Measurements from ENCODE around the gene BLTP2.

DNA sequence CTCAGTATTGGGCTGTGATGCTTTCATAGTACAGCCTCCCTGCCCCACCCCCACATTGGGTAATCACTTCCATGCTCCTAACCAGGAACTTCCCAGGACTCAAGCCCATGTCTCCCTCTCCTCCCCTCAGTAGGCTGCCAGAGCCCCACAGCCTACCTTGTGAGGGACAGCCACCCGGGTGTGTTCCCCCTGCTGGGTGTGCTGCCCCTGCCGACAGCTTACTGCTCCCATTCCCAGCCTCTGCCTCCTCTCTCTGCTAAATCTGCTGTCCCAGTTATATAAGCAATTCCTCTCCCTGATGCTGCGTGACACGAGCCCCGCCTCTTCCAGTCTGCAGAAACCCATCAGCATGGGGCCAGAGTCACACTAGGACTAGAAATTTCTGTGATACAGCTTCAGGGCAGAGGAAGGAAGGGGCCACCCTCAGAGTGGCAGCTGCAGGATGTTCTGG is 31.0 kb downstream of the BLTP2 start, which contains the start of gene RSKR:
- TF ChIP-seq GATA3 (IDR thresholded peaks at IDR 0.05; ENCODE audit: low read depth, low read length) (no peak), GATA2 (IDR thresholded peaks at IDR 0.05; ENCODE audit: low read depth, low read length) (no peak)

Measured in SH-SY5Y (cell line).